ENCODE results near the gene ELF1.

DNA sequence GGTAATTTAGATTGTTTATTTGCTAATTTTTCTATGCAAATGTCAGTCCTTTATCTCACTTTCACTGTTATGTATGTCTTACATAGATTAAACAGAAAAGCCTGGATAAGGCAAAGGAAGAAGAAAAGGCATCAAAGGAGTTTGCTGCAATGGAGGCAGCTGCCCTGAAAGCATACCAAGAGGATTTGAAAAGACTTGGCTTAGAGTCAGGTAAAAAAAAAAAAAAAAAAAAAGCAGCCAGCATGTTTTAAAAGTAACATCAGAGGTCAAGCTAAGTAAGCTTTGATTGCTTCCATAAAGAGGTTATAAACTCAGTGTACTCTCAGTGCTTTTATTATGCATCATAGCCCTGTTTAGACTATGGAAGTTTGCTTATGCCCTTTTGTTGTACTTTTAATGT is 46.0 kb upstream of the ELF1 start:
- TF ChIP-seq POLR2AphosphoS5 (IDR thresholded peaks at IDR 0.05; ENCODE audit: low read depth, low read length) (no peak), RAD21 (IDR thresholded peaks at IDR 0.05; ENCODE audit: low read length) (no peak), MEF2A (IDR thresholded peaks at IDR 0.05; ENCODE audit: borderline replicate concordance, low read depth) (no peak), RFX5 (IDR thresholded peaks at IDR 0.05; ENCODE audit: low read length) (no peak), RCOR1 (IDR thresholded peaks at IDR 0.05; ENCODE audit: low read length) (no peak)
- TF ChIP-seq, protein P1, sequence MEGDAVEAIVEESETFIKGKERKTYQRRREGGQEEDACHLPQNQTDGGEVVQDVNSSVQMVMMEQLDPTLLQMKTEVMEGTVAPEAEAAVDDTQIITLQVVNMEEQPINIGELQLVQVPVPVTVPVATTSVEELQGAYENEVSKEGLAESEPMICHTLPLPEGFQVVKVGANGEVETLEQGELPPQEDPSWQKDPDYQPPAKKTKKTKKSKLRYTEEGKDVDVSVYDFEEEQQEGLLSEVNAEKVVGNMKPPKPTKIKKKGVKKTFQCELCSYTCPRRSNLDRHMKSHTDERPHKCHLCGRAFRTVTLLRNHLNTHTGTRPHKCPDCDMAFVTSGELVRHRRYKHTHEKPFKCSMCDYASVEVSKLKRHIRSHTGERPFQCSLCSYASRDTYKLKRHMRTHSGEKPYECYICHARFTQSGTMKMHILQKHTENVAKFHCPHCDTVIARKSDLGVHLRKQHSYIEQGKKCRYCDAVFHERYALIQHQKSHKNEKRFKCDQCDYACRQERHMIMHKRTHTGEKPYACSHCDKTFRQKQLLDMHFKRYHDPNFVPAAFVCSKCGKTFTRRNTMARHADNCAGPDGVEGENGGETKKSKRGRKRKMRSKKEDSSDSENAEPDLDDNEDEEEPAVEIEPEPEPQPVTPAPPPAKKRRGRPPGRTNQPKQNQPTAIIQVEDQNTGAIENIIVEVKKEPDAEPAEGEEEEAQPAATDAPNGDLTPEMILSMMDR (IDR thresholded peaks at IDR 0.05): no peak

Data from SK-N-SH (cell line).